Measurements from ENCODE around the gene EXTL2. TPM values are rescaled to one million over a fixed set of nuclear protein-coding genes. Genes with fewer than 3 reads are reported as not detected.
"Not testable (repeated sequence)": the region's sequence is repeated elsewhere in the genome, so short reads cannot be mapped to it uniquely, and the experiment has no call there.

Gene EXTL2
- total RNA-seq, 1 experiment from 2014 or later: 24.1 TPM

DNA sequence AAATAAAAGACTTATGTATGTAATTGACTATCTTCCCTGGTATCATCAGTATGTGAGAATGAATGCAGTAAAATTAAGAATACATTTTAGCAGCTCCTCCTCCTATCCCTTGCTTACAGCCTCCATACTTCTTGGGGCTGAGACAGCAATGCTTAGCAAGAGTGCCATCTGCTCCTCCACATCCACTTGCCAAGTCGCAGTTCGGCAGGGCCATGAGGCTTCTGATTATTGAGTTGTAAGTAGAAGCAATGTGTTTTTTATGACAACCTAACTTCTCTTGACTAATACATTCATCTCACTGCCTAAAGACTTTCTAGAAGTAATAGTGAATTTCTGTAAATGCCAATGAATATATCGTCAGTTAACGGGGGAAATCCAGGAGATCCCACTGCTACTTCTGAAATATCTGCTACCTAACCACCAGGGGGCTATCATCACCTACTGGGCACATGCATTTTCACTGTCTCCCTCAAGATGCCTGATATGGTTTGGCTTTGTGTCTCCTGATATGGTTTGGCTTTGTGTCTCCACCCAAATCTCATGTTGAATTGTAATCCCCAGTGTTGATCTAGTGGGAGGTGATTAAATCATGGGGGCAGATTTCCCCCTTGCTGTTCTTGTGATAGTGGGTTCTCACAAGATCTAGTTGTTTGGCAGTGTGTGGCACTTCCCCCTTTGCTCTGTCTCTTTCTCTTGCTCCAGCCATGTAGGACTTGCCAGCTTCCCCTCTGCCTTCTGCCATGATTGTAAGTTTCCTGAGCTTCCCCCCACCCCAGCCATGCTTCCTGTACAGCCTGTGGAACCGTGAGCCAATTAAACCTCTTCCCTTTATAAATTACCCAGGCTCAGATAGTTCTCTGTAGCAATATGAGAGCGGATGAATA lies 59.6 kb downstream of the EXTL2 start:
- BruUV-seq (replicated peaks): no TSS peak
- POLR2A ChIA-PET (ENCODE audit: low non-redundant PET): interaction anchor here (0.6 kb wide), 1 partner anchor 380 kb away, joined by 5 read pairs; no protein-coding TSS in a partner anchor
- Histone ChIP-seq H3K27ac (ENCODE audit: low read depth, low read length, poor library complexity, severe bottlenecking) (no peak overlapping the region), H3K9me3 (ENCODE audit: low read depth, low read length, poor library complexity, severe bottlenecking) (no peaks in the 10 kb centered on the region), H3K4me1 (ENCODE audit: insufficient read depth, low read length, poor library complexity, severe bottlenecking) (no peaks in the 10 kb centered on the region), H3K4me3 (ENCODE audit: low read depth, low read length, poor library complexity, severe bottlenecking) (no peak overlapping the region), H3K27me3 (replicated peaks; ENCODE audit: insufficient read depth, low read depth, low read length, poor library complexity) (no peaks in the 10 kb centered on the region), H3K36me3 (ENCODE audit: insufficient read depth, low read length, poor library complexity, severe bottlenecking) (no peaks in the 10 kb centered on the region)
- peak; percentile 36 for DNase-seq (ENCODE audit: low spot score)
- CTCF ChIA-PET: no interaction called here
- intact Hi-C loops (cut with micrococcal nuclease; ENCODE audit: unreplicated experiment): no loop called here
- no peak for TF ChIP-seq EZH2 (IDR thresholded peaks at IDR 0.05; ENCODE audit: borderline replicate concordance, low read depth, low read length, poor library complexity, severe bottlenecking)
- TF ChIP-seq, protein P1, sequence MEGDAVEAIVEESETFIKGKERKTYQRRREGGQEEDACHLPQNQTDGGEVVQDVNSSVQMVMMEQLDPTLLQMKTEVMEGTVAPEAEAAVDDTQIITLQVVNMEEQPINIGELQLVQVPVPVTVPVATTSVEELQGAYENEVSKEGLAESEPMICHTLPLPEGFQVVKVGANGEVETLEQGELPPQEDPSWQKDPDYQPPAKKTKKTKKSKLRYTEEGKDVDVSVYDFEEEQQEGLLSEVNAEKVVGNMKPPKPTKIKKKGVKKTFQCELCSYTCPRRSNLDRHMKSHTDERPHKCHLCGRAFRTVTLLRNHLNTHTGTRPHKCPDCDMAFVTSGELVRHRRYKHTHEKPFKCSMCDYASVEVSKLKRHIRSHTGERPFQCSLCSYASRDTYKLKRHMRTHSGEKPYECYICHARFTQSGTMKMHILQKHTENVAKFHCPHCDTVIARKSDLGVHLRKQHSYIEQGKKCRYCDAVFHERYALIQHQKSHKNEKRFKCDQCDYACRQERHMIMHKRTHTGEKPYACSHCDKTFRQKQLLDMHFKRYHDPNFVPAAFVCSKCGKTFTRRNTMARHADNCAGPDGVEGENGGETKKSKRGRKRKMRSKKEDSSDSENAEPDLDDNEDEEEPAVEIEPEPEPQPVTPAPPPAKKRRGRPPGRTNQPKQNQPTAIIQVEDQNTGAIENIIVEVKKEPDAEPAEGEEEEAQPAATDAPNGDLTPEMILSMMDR (conservative IDR thresholded peaks at IDR 0.05; ENCODE audit: low read depth, low read length): peak; percentile 58

DNA sequence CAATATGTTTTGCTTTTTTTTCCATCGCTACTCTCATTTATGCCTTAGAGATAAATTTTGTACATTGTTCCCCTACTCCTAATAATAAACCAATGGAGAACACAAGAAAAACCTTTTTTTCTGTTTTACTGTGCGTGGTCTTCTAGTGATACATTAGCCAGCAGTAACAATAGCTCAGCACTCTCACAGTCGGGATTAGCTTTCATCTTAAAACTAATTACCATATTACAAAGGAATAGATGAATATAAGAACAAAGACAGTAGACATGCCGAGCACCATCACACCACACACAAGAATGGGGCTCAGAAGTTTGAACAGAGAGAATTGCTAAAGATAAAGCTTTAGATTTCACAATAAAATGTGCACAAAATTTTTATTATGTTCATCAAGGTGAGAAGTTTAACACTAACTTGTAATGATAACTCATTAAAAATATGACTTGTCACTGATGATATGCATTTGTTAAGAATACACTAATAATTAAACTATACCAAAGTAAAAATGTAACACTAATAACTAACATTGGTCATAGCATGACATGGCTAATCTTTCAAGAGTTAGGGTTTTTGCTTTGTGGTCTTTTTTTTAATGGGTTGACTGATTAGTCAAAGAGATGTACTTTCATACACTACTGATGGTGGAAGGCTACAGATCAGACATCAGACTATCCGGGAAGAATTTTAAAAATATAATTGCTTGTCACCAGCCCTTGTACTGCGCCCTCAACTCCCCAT lies 61.8 kb downstream of the EXTL2 start:
- H3K4me1 ChIP-seq (ENCODE audit: insufficient read depth, low read length, poor library complexity, severe bottlenecking): no peaks in the 10 kb centered on the region
- H3K27me3 ChIP-seq (replicated peaks; ENCODE audit: insufficient read depth, low read depth, low read length, poor library complexity): no peaks in the 10 kb centered on the region
- no TSS peak for BruUV-seq (replicated peaks)
- H3K9me3 ChIP-seq (ENCODE audit: low read depth, low read length, poor library complexity, severe bottlenecking): no peaks in the 10 kb centered on the region
- no peak overlapping the region for H3K4me3 ChIP-seq (ENCODE audit: low read depth, low read length, poor library complexity, severe bottlenecking)
- H3K36me3 ChIP-seq (ENCODE audit: insufficient read depth, low read length, poor library complexity, severe bottlenecking): no peaks in the 10 kb centered on the region
- intact Hi-C loops (cut with micrococcal nuclease; ENCODE audit: unreplicated experiment): loop anchor here (2.0 kb wide), 1 partner anchor 22 kb away; no protein-coding TSS in a partner anchor
- CTCF ChIA-PET: no interaction called here
- H3K27ac ChIP-seq (ENCODE audit: low read depth, low read length, poor library complexity, severe bottlenecking): no peak overlapping the region
- POLR2A ChIA-PET (ENCODE audit: low non-redundant PET): no interaction called here
- TF ChIP-seq, protein P1 (conservative IDR thresholded peaks at IDR 0.05; ENCODE audit: low read depth, low read length): no peak
- TF ChIP-seq EZH2 (IDR thresholded peaks at IDR 0.05; ENCODE audit: borderline replicate concordance, low read depth, low read length, poor library complexity, severe bottlenecking): no peak
- no peak for DNase-seq (ENCODE audit: low spot score)

DNA sequence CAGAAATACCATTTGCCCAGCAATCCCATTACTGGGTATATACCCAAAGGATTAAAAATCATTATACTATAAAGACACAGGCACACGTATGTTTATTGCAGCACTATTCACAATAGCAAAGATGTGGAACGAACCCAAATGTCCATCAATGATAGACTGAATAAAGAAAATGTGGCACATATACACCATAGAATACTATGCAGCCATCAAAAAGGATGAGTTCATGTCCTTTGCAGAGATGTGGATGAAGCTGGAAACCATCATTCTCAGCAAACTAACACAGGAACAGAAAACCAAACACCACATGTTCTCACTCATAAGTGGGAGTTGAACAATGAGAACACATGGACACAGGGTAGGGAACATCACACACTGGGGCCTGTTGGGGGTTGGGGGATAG lies 69.0 kb downstream of the EXTL2 start:
- H3K36me3 ChIP-seq (ENCODE audit: insufficient read depth, low read length, poor library complexity, severe bottlenecking); H3K4me1 ChIP-seq (ENCODE audit: insufficient read depth, low read length, poor library complexity, severe bottlenecking); CTCF ChIA-PET; DNase-seq (ENCODE audit: low spot score); H3K4me3 ChIP-seq (ENCODE audit: low read depth, low read length, poor library complexity, severe bottlenecking); H3K27me3 ChIP-seq (replicated peaks; ENCODE audit: insufficient read depth, low read depth, low read length, poor library complexity); intact Hi-C loops (cut with micrococcal nuclease; ENCODE audit: unreplicated experiment); POLR2A ChIA-PET (ENCODE audit: low non-redundant PET); H3K9me3 ChIP-seq (ENCODE audit: low read depth, low read length, poor library complexity, severe bottlenecking); BruUV-seq (replicated peaks); H3K27ac ChIP-seq (ENCODE audit: low read depth, low read length, poor library complexity, severe bottlenecking): not testable (repeated sequence)

Other genes starting within 250 kb of the EXTL2 start
- gene VCAM1, start 175.1 kb downstream of the EXTL2 start, total RNA-seq (2021): 2.0 and 3.0 TPM in 2 replicates
- gene SLC30A7, start 1.2 kb upstream of the EXTL2 start, total RNA-seq (2021): 31.2 and 31.4 TPM in 2 replicates
- gene DPH5, start 130.9 kb upstream of the EXTL2 start, total RNA-seq (2021): 43.2 and 50.5 TPM in 2 replicates

All from A673 (cell line).